ENCODE data around the gene SH3D19. TPM values are rescaled to one million over a fixed set of nuclear protein-coding genes. Genes with fewer than 3 reads are reported as not detected.
"Not testable (repeated sequence)": the region's sequence is repeated elsewhere in the genome, so short reads cannot be mapped to it uniquely, and the experiment has no call there.

The SH3D19 gene
- total RNA-seq, 1 donor from 2014 or later: 39.3 TPM

- Mint-ChIP-seq H3K36me3 (peaks cover 31% of the 10 kb centered on the region), H3K9me3 (no peaks in the 10 kb centered on the region), H3K4me1 (no peaks in the 10 kb centered on the region), H3K27me3 (ENCODE audit: insufficient read depth, low read depth) (no peaks in the 10 kb centered on the region), H3K27ac (no peak overlapping the region), H3K4me3 (no peak overlapping the region)
- no peaks in the 10 kb centered on the region for H3K9me3 ChIP-seq (ENCODE audit: low read depth)
- no peaks in the 10 kb centered on the region for H3K79me2 ChIP-seq (ENCODE audit: low read depth)
- H2AFZ ChIP-seq (replicated peaks): no peak overlapping the region
- H3K4me1 ChIP-seq: no peaks in the 10 kb centered on the region
- DNase-seq (ENCODE audit: low spot score): no peak
- H3K27me3 ChIP-seq: no peaks in the 10 kb centered on the region
- TF ChIP-seq, protein P1, sequence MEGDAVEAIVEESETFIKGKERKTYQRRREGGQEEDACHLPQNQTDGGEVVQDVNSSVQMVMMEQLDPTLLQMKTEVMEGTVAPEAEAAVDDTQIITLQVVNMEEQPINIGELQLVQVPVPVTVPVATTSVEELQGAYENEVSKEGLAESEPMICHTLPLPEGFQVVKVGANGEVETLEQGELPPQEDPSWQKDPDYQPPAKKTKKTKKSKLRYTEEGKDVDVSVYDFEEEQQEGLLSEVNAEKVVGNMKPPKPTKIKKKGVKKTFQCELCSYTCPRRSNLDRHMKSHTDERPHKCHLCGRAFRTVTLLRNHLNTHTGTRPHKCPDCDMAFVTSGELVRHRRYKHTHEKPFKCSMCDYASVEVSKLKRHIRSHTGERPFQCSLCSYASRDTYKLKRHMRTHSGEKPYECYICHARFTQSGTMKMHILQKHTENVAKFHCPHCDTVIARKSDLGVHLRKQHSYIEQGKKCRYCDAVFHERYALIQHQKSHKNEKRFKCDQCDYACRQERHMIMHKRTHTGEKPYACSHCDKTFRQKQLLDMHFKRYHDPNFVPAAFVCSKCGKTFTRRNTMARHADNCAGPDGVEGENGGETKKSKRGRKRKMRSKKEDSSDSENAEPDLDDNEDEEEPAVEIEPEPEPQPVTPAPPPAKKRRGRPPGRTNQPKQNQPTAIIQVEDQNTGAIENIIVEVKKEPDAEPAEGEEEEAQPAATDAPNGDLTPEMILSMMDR (IDR thresholded peaks at IDR 0.05): no peak
- TF ChIP-seq EZH2phosphoT487 (IDR thresholded peaks at IDR 0.05) (no peak), EZH2 (IDR thresholded peaks at IDR 0.05) (no peak)
- H4K20me1 ChIP-seq (ENCODE audit: low read depth): no peaks in the 10 kb centered on the region
- no peak overlapping the region for H3K27ac ChIP-seq
- H3K36me3 ChIP-seq: peaks cover 7% of the 10 kb centered on the region
- no peak overlapping the region for H3K4me2 ChIP-seq
- no peak overlapping the region for H3K9ac ChIP-seq
- H3K4me3 ChIP-seq: no peak overlapping the region
- H3F3A ChIP-seq (ENCODE audit: low read depth): no peaks in the 10 kb centered on the region
Observed at GRCh38 chr4:151142758-151143157, 182.6 kb downstream of the SH3D19 start.

DNA sequence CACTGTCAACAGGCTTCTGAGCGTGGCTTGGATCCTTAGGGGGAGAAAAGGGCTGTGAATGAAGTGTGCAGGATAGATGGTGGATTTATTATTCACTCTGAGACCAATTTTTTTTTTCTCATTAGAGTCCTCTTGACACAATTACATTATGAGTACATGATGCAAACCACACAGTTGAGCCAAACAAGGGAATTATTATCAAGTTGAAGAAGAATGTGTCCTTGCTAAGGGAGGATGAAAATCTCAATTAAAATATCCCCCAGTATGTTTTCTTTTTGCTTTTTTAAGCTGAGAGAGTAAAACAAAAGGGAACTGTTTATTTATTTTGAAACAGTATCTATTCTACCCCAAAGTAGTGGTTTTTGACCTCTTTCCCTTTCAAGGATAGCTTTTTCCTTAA is 185.6 kb downstream of the SH3D19 start:
- TF ChIP-seq EZH2 (IDR thresholded peaks at IDR 0.05) (no peak), EZH2phosphoT487 (IDR thresholded peaks at IDR 0.05) (no peak)
- TF ChIP-seq, protein P1 (IDR thresholded peaks at IDR 0.05): no peak
- Histone ChIP-seq H3K36me3 (peaks cover 3% of the 10 kb centered on the region), H3K4me3 (no peak overlapping the region), H3K79me2 (ENCODE audit: low read depth) (no peaks in the 10 kb centered on the region), H3F3A (ENCODE audit: low read depth) (no peaks in the 10 kb centered on the region), H3K27ac (no peak overlapping the region), H3K9ac (no peak overlapping the region), H3K9me3 (ENCODE audit: low read depth) (no peaks in the 10 kb centered on the region), H3K4me1 (no peaks in the 10 kb centered on the region), H2AFZ (replicated peaks) (no peak overlapping the region), H3K4me2 (no peak overlapping the region), H3K27me3 (no peaks in the 10 kb centered on the region), H4K20me1 (ENCODE audit: low read depth) (no peaks in the 10 kb centered on the region)
- peaks cover 23% of the 10 kb centered on the region for H3K36me3 Mint-ChIP-seq
- no peaks in the 10 kb centered on the region for H3K4me1 Mint-ChIP-seq
- DNase-seq (ENCODE audit: low spot score): no peak
- no peaks in the 10 kb centered on the region for H3K27me3 Mint-ChIP-seq (ENCODE audit: insufficient read depth, low read depth)
- H3K9me3 Mint-ChIP-seq: no peaks in the 10 kb centered on the region
- H3K27ac Mint-ChIP-seq: no peak overlapping the region
- H3K4me3 Mint-ChIP-seq: no peak overlapping the region

- not testable (repeated sequence) for H3F3A ChIP-seq (ENCODE audit: low read depth); H3K27me3 ChIP-seq; DNase-seq (ENCODE audit: low spot score); H3K4me1 ChIP-seq; H3K4me3 ChIP-seq; H3K36me3 ChIP-seq; H3K4me1 Mint-ChIP-seq; H3K79me2 ChIP-seq (ENCODE audit: low read depth); H3K27ac Mint-ChIP-seq; H3K9me3 Mint-ChIP-seq; H4K20me1 ChIP-seq (ENCODE audit: low read depth); H3K27me3 Mint-ChIP-seq (ENCODE audit: insufficient read depth, low read depth); H2AFZ ChIP-seq (replicated peaks); H3K9me3 ChIP-seq (ENCODE audit: low read depth); H3K4me3 Mint-ChIP-seq; H3K27ac ChIP-seq; H3K9ac ChIP-seq; H3K4me2 ChIP-seq
- H3K36me3 Mint-ChIP-seq: peaks cover 14% of the 10 kb centered on the region
Observed at GRCh38 chr4:151136048-151136447, 189.4 kb downstream of the SH3D19 start.

DNA sequence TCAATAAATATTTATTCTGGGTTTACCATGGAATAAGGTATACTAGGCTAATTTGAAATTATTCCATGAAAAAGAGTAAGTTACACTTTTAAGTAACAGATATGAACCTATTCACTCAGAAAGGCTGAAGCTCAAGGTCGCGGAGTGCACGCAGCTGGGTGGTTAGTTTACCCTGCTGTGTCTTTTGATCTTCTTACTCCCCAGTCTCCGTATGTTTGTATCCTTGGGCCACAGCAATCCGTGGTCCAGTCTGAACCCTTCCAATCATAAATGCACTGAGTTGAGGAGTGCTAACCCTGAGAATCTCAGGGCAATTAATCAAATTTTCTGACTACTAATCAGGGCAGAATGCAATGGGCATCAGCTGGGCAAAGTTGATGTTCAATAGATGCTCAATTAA is 192.1 kb downstream of the SH3D19 start:
- Histone ChIP-seq H3K27me3 (no peaks in the 10 kb centered on the region), H3F3A (ENCODE audit: low read depth) (peaks cover 6% of the 10 kb centered on the region), H4K20me1 (ENCODE audit: low read depth) (no peaks in the 10 kb centered on the region), H3K9me3 (ENCODE audit: low read depth) (no peaks in the 10 kb centered on the region), H3K27ac (no peak overlapping the region), H3K36me3 (no peaks in the 10 kb centered on the region), H3K4me2 (no peak overlapping the region), H3K9ac (no peak overlapping the region), H2AFZ (replicated peaks) (no peak overlapping the region), H3K4me1 (no peaks in the 10 kb centered on the region), H3K79me2 (ENCODE audit: low read depth) (no peaks in the 10 kb centered on the region), H3K4me3 (no peak overlapping the region)
- no peak overlapping the region for H3K4me3 Mint-ChIP-seq
- TF ChIP-seq EZH2phosphoT487 (IDR thresholded peaks at IDR 0.05): no peak
- TF ChIP-seq EZH2 (IDR thresholded peaks at IDR 0.05): no peak
- TF ChIP-seq, protein P1 (IDR thresholded peaks at IDR 0.05): no peak
- H3K27me3 Mint-ChIP-seq (ENCODE audit: insufficient read depth, low read depth): no peaks in the 10 kb centered on the region
- no peak for DNase-seq (ENCODE audit: low spot score)
- H3K27ac Mint-ChIP-seq: no peak overlapping the region
- H3K4me1 Mint-ChIP-seq: no peaks in the 10 kb centered on the region
- peaks cover 11% of the 10 kb centered on the region for H3K36me3 Mint-ChIP-seq
- H3K9me3 Mint-ChIP-seq: no peaks in the 10 kb centered on the region
